ENCODE data around the gene NUP62. TPM values are rescaled to one million over a fixed set of nuclear protein-coding genes. Genes with fewer than 3 reads are reported as not detected.
"Not testable (repeated sequence)": the region's sequence is repeated elsewhere in the genome, so short reads cannot be mapped to it uniquely, and the experiment has no call there.

Gene NUP62
- total RNA-seq, 2 experiments from 2014 or later, result 160 to 171 TPM

GRCh38 chr19:49932041-49932451, 2.7 kb upstream of the NUP62 start:
- DNase-seq, result no peak
- intact Hi-C loops (cut with micrococcal nuclease), result no loop called here
- ChIA-PET POLR2A (no interaction called here), CTCF (interaction anchor here (1.6 kb wide), 1 partner anchor 46 kb away, joined by 4 read pairs; no protein-coding TSS in a partner anchor)
- Mint-ChIP-seq H3K4me3 (peak overlapping the region; percentile 35), H3K27me3 (peaks cover 5% of the 10 kb centered on the region), H3K36me3 (peaks cover 39% of the 10 kb centered on the region), H3K4me1 (ENCODE audit: low read depth) (peaks cover 55% of the 10 kb centered on the region), H3K27ac (peak overlapping the region; percentile 38), H3K9me3 (no peaks in the 10 kb centered on the region)

- no peak for DNase-seq
- H3K27ac Mint-ChIP-seq, result no peak overlapping the region
- H3K4me3 Mint-ChIP-seq, result peak overlapping the region; percentile 2
- intact Hi-C loops (cut with micrococcal nuclease), result no loop called here
- CTCF ChIA-PET, result no interaction called here
- POLR2A ChIA-PET, result no interaction called here
- peaks cover 59% of the 10 kb centered on the region for H3K4me1 Mint-ChIP-seq (ENCODE audit: low read depth)
- H3K36me3 Mint-ChIP-seq, result peaks cover 43% of the 10 kb centered on the region
- H3K27me3 Mint-ChIP-seq, result peaks cover 5% of the 10 kb centered on the region
- no peaks in the 10 kb centered on the region for H3K9me3 Mint-ChIP-seq
Observed at GRCh38 chr19:49931293-49932040, 2.2 kb upstream of the NUP62 start.

DNA sequence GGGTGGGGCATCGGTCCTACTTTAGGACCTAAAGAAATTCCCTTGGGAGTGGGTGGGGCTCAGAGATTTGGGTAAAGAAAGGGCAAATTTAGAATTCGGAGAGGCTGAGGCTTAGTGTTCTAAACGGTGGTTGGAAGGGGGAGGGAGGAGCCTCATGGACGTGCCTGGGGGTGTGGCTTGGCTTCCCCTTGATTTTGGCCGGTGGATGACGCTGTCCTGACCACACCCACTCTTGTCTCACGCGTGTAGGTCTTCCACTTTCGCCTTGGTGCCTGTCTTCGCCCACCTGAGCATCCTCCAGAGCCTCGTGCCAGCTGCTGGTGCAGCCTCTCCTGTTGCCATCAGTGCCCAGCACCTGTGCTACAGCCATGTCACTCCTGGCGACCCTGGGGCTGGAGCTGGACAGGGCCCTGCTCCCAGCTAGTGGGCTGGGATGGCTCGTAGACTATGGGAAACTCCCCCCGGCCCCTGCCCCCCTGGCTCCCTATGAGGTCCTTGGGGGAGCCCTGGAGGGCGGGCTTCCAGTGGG, 1.2 kb upstream of the NUP62 start:
- ChIA-PET CTCF (interaction anchor here (0.6 kb wide), 1 partner anchor 19 kb away, joined by 3 read pairs; no protein-coding TSS in a partner anchor), POLR2A (interaction anchor here (2.2 to 4.3 kb wide), 4 partner anchors 18 to 95 kb away, joined by 9 to 62 read pairs (median 26); partner anchors contain the start of genes AKT1S1, IL4I1, TBC1D17 and VRK3)
- peak overlapping the region; percentile 98 for H3K4me3 Mint-ChIP-seq
- peak; percentile 33 for DNase-seq
- H3K27me3 Mint-ChIP-seq, result peaks cover 5% of the 10 kb centered on the region
- H3K4me1 Mint-ChIP-seq (ENCODE audit: low read depth), result peaks cover 63% of the 10 kb centered on the region
- H3K27ac Mint-ChIP-seq, result no peak overlapping the region
- intact Hi-C loops (cut with micrococcal nuclease), result loop anchor here (1.0 kb wide), 1 partner anchor 53 kb away; the partner anchor contains the start of genes AKT1S1 and TBC1D17
- peaks cover 46% of the 10 kb centered on the region for H3K36me3 Mint-ChIP-seq
- H3K9me3 Mint-ChIP-seq, result no peaks in the 10 kb centered on the region

- H3K27me3 Mint-ChIP-seq, result peaks cover 5% of the 10 kb centered on the region
- H3K4me1 Mint-ChIP-seq (ENCODE audit: low read depth), result peaks cover 66% of the 10 kb centered on the region
- no peaks in the 10 kb centered on the region for H3K9me3 Mint-ChIP-seq
- peak overlapping the region; percentile 98 for H3K4me3 Mint-ChIP-seq
- peak; percentile 96 for DNase-seq
- ChIA-PET CTCF (interaction anchor here (0.5 to 1.5 kb wide), 4 partner anchors 8 to 96 kb away, joined by 3 to 7 read pairs (median 4); partner anchors contain the start of genes VRK3 and ZNF473), POLR2A (interaction anchor here (0.7 to 4.3 kb wide), 8 partner anchors 17 to 96 kb away, joined by 3 to 62 read pairs (median 8); partner anchors contain the start of genes AKT1S1, IL4I1, PTOV1 and TBC1D17)
- H3K36me3 Mint-ChIP-seq, result peaks cover 50% of the 10 kb centered on the region
- peak overlapping the region; percentile 98 for H3K27ac Mint-ChIP-seq
- intact Hi-C loops (cut with micrococcal nuclease), result loop anchor here (1.0 to 5.0 kb wide), 6 partner anchors 19 to 164 kb away; partner anchors contain the start of genes AKT1S1, FUZ, TBC1D17 and VRK3
Observed at GRCh38 chr19:49929611-49930482, 543 bp upstream of the NUP62 start.

DNA sequence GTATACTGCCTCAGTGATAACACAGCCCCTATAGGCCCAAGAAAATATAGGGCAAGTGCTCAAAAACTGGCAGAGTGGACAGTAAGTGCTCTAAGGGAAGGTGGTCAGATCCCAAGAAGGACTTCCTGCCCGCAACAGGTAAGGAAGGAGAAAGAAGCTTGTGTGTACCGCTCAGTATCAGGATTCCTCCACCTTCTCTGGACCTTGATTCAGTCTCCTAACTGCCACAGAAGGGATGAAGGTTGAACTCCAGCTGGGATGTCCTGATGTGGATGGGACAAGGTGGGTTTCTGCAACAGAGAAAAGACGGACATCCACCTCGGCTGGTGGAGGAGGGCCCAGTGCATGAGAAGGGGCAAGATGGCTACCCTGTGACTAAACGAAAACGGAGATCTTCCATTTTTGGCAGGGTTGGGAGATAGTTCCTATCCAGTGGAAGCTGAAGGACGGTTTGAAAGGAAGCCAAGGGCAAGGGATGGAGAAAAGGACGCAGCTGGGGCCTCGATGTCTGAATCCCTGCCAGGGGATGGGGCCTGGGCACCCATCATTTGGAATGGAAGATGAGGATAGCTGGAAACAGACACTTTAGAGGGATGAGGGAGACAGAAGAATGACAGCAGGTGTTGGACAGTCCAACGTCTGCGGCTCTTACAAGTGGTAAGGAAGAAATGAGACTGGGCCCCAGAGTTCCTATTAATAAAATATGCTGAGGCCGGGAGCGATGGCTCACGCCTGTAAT, 1.6 kb downstream of the NUP62 start:
- intact Hi-C loops (cut with micrococcal nuclease), result loop anchor here (2.0 to 5.0 kb wide), 2 partner anchors 17 to 115 kb away; partner anchors contain the start of gene FUZ
- peak overlapping the region; percentile 98 for H3K4me3 Mint-ChIP-seq
- peaks cover 69% of the 10 kb centered on the region for H3K36me3 Mint-ChIP-seq
- H3K27me3 Mint-ChIP-seq, result peaks cover 5% of the 10 kb centered on the region
- ChIA-PET CTCF (interaction anchor here (0.6 to 1.6 kb wide), 6 partner anchors 8 to 248 kb away, joined by 3 to 5 read pairs (median 3); no protein-coding TSS in a partner anchor), POLR2A (interaction anchor here (0.7 to 4.3 kb wide), 8 partner anchors 15 to 51 kb away, joined by 3 to 62 read pairs (median 6); partner anchors contain the start of genes AKT1S1, IL4I1 and TBC1D17)
- H3K4me1 Mint-ChIP-seq (ENCODE audit: low read depth), result peaks cover 73% of the 10 kb centered on the region
- H3K27ac Mint-ChIP-seq, result peak overlapping the region; percentile 98
- no peak for DNase-seq
- H3K9me3 Mint-ChIP-seq, result no peaks in the 10 kb centered on the region

DNA sequence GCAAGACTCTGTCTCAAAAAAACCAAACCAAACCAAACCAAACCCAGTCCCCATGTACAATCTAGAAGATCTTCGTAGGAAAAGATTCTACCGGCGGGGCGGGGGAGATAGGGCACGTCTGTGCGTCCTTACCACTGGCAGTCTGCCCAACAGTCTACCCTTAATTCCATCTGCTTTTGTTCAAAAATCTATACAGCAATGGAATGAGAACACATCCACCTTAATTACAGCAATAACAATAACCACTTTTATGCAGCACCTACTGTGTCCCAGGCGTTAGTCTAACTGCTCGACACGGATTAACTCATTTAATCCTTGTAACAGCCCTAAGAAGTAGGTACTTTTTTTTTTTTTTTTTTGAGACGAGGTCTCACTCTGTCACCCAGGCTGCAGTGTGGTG, 2.8 kb downstream of the NUP62 start:
- DNase-seq, result no peak
- Mint-ChIP-seq H3K4me3 (peak overlapping the region; percentile 16), H3K27ac (peak overlapping the region; percentile 54), H3K27me3 (peaks cover 5% of the 10 kb centered on the region), H3K4me1 (ENCODE audit: low read depth) (peaks cover 72% of the 10 kb centered on the region), H3K9me3 (no peaks in the 10 kb centered on the region), H3K36me3 (peaks cover 71% of the 10 kb centered on the region)
- ChIA-PET CTCF (interaction anchor here (1.0 kb wide), 1 partner anchor 11 kb away, joined by 3 read pairs; no protein-coding TSS in a partner anchor), POLR2A (interaction anchor here (4.3 kb wide), 1 partner anchor 31 kb away, joined by 62 read pairs; the partner anchor contains the start of gene IL4I1)
- intact Hi-C loops (cut with micrococcal nuclease), result loop anchor here (5.0 kb wide), 1 partner anchor 114 kb away; the partner anchor contains the start of gene FUZ

DNA sequence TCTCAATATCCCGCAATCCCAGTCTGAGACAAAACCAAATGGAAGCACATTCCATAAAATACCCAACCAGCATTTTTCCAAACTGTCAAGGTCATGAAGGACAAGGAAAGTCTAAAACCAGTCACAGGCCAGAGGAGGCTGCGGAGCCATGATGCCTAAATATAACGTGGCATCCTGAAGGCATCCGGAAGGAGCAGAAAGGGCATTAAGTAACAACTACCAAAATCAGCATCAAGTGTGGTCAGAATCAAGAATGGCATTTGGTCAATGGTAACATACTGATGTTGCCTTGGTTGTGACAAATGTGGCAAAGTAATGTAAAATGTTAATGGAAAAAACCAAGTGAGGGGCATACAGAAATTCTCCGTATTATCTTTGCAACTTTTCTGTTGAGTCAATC, 3.8 kb downstream of the NUP62 start:
- ChIA-PET POLR2A (no interaction called here), CTCF (no interaction called here)
- H3K4me3 Mint-ChIP-seq, result no peak overlapping the region
- H3K4me1 Mint-ChIP-seq (ENCODE audit: low read depth), result peaks cover 74% of the 10 kb centered on the region
- peaks cover 73% of the 10 kb centered on the region for H3K36me3 Mint-ChIP-seq
- peaks cover 5% of the 10 kb centered on the region for H3K27me3 Mint-ChIP-seq
- no peak for DNase-seq
- H3K27ac Mint-ChIP-seq, result peak overlapping the region; percentile 54
- no peaks in the 10 kb centered on the region for H3K9me3 Mint-ChIP-seq
- intact Hi-C loops (cut with micrococcal nuclease), result loop anchor here (5.0 kb wide), 1 partner anchor 113 kb away; the partner anchor contains the start of gene FUZ

- H3K27me3 Mint-ChIP-seq, H3K4me3 Mint-ChIP-seq, DNase-seq, H3K9me3 Mint-ChIP-seq, POLR2A ChIA-PET, CTCF ChIA-PET: not testable (repeated sequence)
- intact Hi-C loops (cut with micrococcal nuclease), result loop anchor here (5.0 kb wide), 1 partner anchor 113 kb away; the partner anchor contains the start of gene FUZ
- H3K27ac Mint-ChIP-seq, result peak overlapping the region; percentile 45
- H3K4me1 Mint-ChIP-seq (ENCODE audit: low read depth), result peaks cover 70% of the 10 kb centered on the region
- H3K36me3 Mint-ChIP-seq, result peaks cover 70% of the 10 kb centered on the region
Observed at GRCh38 chr19:49924881-49925210, 4.5 kb downstream of the NUP62 start.

DNA sequence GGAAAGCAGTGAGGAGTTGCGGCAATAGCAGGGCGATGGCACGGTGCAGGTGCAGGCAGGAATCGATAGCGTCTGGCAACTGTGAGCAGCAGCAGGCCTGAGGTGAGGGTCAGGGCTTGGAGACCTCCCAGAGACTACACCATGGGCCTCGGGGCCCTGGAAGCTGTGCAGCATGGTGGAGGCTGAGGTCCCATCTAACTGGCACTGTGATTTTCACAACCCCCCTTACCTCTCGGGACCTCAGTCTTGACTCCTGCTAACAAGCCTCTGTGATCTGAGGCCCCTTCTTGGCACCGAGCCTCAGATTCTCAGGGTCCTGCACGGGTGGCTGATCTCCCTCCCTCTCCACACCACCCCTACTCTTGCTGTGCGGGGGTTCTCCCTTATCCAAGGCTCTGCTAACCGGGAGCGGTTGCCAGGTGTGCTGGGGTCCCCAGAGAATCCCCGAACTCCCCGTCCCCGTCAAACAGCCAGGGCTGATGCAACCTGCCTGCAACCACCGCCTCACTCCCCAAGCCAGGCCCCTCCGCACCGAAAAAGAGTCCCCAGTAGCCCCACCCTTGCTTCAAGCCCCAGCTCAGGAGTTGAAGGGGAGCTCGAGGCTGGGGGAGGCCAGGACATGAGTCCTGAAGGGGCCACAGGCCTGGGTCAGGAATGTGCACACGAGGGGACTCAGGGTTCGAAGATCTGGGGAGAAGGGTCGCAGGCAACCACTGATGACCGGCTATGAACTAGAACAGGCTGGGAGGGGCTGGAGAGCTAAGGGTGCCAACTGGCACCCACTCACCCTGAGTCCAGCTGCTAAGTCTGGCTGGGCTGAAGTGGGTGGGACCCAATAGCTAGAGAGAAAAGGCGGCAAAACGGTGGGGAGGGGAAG, 5.1 kb downstream of the NUP62 start:
- no peaks in the 10 kb centered on the region for H3K27me3 Mint-ChIP-seq
- DNase-seq, result no peak
- no peaks in the 10 kb centered on the region for H3K9me3 Mint-ChIP-seq
- peaks cover 69% of the 10 kb centered on the region for H3K4me1 Mint-ChIP-seq (ENCODE audit: low read depth)
- no peak overlapping the region for H3K4me3 Mint-ChIP-seq
- POLR2A ChIA-PET, result no interaction called here
- peak overlapping the region; percentile 82 for H3K27ac Mint-ChIP-seq
- intact Hi-C loops (cut with micrococcal nuclease), result no loop called here
- peaks cover 68% of the 10 kb centered on the region for H3K36me3 Mint-ChIP-seq
- CTCF ChIA-PET, result no interaction called here

Measured in activated CD4-positive, alpha-beta memory T cell treated with anti-CD3 and anti-CD28 coated beads for 36 hours (primary cell).